Gastroesophageal sphincter (tissue), 3 donors: ENCODE results near the gene OR56A4.

ENCODE experiments used
- CTCF ChIP-seq, 4 experiments: fragments of 200-600 bp in 2 of 4; fragments of 450-650 bp in 2 of 4; sonication (generic) in 1 of 4; IDR thresholded peaks; one replicate each; pipeline ENCODE4 v1.5.1; 2017 to 2019; ENCODE audit warnings: antibody characterized with exemption in 4 of 4, mild to moderate bottlenecking in 2 of 4, moderate library complexity in 2 of 4
- POLR2A ChIP-seq, 2 donors: fragments of 450-650 bp; IDR thresholded peaks; one replicate each; pipeline ENCODE4 v1.6.1; 2017; ENCODE audit warnings: antibody characterized with exemption in 2 of 2, mild to moderate bottlenecking in 2 of 2, moderate library complexity in 1 of 2
- POLR2AphosphoS5 ChIP-seq: sonication (generic); formaldehyde crosslinking; IDR thresholded peaks from one replicate; pipeline ENCODE4 v1.6.1; 2017; ENCODE audit warnings: antibody characterized with exemption

- TF ChIP-seq CTCF (IDR thresholded peaks at IDR 0.05) (no peak), POLR2AphosphoS5 (no peak), POLR2A (IDR thresholded peaks at IDR 0.05) (no peak)
These were observed 24.1 kb upstream of the OR56A4 start, which contains the start of gene OR56A1 for GRCh38 chr11:6030708-6031405.
